ENCODE measurements around the gene SLC5A1.

The SLC5A1 gene

GRCh38 chr22:32052244-32052643, 9.2 kb downstream of the SLC5A1 start:
- DNase-seq = no peak

GRCh38 chr22:32052936-32053791, 10.1 kb downstream of the SLC5A1 start:
- no peak for DNase-seq

GRCh38 chr22:32055069-32055468, 12.0 kb downstream of the SLC5A1 start:
- DNase-seq = no peak

DNA sequence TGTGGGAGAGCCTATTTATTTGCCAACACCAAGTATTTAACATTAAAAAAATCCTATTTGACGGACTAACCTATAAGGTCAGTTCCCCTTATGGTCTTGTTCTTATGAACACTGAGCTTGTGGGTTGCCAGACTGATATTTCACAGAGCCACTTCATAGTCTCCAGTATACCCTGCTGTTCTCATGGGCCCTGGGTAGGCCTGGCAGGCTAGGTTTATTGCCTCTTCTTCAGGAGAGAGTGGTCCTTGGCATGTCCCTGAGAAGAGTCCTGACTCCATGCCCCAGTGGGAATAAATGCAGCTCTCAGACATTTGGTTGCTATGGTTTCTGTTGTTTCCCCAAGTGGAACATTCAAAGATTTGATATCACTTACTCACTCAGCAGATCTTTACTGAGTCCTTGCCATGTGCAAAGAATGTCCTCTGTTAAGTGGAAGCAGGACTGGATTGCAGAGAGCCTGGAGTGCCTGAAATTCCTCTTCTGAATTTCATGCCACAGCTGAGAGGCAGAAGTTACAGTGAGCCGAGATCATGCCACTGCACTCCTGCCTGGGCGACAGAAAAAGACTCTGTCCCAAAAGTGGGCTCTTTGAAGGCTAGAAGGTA, 15.7 kb downstream of the SLC5A1 start:
- DNase-seq = no peak

- DNase-seq = no peak
These were observed 16.4 kb downstream of the SLC5A1 start for GRCh38 chr22:32059426-32059825.

DNA sequence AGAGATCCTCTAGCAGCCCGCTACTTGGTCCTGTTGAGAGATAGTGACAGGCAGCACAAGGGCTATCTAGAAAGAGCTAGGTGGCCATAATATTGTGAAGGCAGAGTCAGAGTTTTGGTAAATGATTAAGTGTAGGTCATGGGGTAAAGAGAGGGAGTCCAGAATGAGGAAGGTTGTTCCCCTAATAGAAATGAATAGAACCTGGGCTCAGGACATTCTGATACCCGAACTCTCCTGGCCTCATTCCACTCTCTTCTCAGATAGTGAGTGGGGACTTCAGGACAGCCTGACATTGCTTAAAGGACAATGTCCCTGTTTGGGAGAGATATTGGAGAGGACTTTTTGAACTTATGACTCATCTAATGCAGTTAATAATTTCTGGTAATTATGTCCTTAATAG, 20.6 kb downstream of the SLC5A1 start:
- no peak for DNase-seq

DNA sequence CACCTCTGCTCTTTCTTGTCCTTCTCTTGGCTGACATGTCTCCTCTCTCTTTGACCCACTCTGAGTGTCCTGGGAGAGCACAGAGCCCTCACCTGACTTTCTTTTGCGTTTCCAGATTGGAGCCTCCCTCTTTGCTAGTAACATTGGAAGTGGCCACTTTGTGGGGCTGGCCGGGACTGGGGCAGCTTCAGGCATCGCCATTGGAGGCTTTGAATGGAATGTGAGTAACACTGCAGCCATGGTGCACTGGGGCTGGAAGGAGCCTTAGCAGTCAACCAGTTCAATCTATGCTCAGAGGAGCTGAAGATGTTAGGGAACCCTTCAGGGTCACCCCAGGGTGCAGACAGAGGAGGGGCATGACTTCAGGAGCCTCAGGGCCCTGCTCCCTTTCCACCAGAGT, 23.8 kb downstream of the SLC5A1 start:
- DNase-seq = no peak

DNA sequence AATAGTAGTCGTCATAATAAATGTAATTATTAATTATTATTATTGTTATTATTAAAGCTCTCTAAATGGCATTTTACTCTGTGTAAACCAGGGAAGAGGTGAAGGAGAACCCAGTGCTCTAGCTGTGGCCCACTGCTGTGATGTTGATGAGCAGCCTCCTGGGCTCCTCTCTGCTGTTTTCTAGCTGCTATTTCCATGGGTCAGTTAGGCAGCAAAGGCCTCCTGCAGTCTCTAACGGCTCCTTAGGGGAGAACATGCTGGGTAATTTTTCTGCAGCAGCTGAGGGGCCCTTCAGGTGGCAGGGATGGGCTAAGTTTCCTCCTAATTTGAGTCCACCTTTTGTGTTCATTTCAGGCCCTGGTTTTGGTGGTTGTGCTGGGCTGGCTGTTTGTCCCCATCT, 24.6 kb downstream of the SLC5A1 start:
- no peak for DNase-seq

GRCh38 chr22:32069579-32070372, 26.7 kb downstream of the SLC5A1 start:
- DNase-seq = no peak

- DNase-seq = no peak
These were observed 30.2 kb downstream of the SLC5A1 start for GRCh38 chr22:32073262-32073661.

GRCh38 chr22:32073823-32074380, 30.8 kb downstream of the SLC5A1 start:
- DNase-seq = no peak

GRCh38 chr22:32075997-32076760, 33.1 kb downstream of the SLC5A1 start:
- no peak for DNase-seq

DNA sequence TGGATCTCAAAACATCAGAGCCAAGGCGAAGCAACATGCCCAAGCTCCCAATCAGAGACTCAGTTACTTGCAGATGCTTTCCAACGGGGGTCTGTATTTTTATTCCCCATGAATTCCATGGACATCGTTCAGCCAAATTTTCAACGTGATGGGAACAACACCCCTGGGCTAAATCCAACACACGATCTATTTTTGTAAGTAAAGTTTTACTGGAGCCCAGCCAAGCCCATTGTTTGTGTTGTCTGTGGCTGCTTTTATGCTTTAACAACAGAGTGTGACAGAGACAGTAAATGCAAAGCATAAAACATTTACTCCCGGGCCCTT, 33.7 kb downstream of the SLC5A1 start:
- no peak for DNase-seq

GRCh38 chr22:32077151-32077550, 34.1 kb downstream of the SLC5A1 start:
- no peak for DNase-seq

DNA sequence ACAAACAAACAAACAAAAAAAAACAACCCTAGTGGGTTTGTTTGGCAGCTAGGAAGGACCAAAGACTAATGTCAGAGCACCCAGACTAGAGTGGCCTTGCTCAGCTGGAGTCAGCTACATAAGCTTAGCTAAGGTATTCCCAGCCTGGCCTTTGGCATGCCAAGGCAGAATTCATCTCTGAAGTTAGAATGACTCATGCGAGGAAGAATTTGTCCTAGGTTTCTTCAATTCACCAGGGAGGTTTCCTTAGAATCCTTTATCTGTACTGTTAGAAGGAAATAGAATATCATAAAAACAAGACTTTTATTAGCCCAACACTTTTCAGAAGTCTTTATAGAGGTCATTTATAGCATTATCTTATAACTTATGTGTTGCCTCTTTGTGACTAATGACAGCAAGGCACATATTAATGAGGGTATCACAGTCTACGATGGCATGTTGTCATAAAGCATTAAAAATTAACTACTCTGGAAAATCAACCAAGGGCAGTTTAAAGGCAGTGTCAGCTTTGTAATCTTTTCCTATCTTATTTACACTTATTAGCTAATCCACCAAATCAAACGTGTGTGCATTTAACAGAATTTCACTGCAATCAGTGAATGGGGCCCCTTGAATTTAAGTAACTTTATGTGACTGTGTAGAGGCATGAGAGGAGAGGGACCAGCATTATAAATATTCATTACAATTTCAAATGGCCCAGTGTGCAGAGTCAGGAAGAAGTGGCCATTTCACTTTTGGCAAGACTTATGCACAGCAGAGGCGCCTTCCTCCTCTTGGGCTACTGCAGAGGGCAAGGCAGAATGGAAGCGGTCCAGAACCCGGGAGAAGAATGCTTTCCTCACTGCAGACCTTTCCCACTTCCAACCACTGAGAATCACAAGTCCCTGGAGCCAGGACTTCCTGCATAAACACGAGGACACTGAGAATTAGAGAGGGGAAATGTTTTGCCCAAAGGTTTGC, 36.3 kb downstream of the SLC5A1 start:
- no peak for DNase-seq

DNA sequence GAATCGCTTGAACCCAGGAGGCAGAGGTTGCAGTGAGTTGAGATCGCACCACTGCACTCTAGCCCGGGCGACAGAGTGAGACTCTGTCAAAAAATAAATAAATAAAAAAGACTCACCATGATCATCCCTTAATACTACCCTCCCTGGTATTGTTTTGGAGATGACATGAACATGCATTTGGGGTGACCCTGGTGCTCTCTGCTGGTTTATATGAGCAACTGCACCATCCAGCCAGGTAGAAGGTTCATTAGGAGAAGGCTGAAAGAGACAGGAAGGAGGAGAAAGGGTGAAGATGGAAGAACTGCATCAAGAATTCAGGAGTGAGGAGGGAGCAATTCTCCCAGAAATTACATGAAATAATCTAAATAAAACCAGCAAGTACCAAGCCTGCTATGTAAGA, 37.8 kb downstream of the SLC5A1 start:
- DNase-seq = no peak

DNA sequence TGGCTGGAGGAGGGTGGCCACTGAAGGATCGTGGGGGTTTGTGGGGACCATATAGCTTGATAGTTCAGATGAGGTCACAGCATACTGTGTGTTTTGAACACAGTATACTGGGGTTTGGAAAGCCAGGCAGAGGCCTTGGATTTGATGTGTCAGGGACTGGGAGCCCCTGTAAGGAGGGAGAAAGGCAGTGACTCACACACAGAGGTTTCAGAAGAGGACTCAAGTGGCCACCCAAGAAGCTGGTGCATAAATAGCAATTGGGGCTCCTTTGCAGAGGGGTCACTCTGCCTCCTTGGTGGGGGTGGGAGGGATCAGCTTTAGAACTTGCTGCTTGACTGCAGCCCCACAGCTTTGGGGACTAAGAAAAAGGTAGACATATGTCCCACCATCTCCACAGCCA, 39.3 kb downstream of the SLC5A1 start:
- DNase-seq = no peak

DNA sequence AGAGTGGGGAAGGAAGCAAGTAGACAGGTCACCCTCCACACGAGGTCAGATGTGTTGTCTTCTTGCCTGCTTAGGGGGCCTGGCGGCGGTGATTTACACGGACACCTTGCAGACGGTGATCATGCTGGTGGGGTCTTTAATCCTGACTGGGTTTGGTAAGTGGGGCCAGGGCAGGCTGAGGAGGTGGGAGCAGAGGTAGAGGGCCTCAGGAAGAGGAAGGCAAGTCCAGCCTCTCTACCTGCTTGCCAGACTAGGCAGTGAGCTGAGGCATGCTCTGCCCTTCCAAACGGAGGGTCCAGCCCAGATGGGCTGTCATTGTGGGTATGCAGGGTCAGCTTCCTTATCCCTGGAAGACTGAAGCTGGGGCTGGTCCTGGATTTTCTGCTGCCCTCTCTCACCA, 39.9 kb downstream of the SLC5A1 start:
- no peak for DNase-seq

DNA sequence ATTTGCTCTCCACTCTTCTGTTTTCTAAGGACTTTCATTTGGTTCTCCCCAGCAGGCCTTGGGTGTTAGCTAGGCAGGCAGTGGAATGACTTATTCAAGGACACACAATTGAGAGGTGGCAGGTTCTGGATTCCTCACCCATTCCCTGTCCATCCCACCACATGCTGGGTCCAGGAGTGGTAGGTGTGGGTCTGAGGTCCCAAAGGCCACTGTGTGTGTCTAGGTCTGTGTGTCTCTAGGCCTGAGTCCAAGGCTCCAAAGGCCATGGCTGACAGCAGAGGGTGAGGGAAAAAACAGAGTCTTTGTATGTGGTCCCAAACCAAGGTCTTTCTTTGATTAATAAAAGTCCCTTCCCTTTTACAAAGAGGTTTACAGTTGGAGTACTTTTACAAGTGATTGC, 40.8 kb downstream of the SLC5A1 start:
- no peak for DNase-seq

GRCh38 chr22:32088084-32088483, 45.0 kb downstream of the SLC5A1 start:
- DNase-seq = no peak

GRCh38 chr22:32097018-32097417, 54.0 kb downstream of the SLC5A1 start:
- DNase-seq = no peak
